ENCODE measurements around the gene CALY.

GRCh38 chr10:133373174-133374090 lies 36.7 kb upstream of the CALY start, which contains the start of gene ECHS1:
- no peak for TF ChIP-seq CTCF (conservative IDR thresholded peaks at IDR 0.05; ENCODE audit: low read depth, low read length)
- no peak for TF ChIP-seq EZH2 (IDR thresholded peaks at IDR 0.05; ENCODE audit: borderline replicate concordance, low read depth, low read length, poor library complexity, severe bottlenecking)
